CD1c-positive myeloid dendritic cell (primary cell): ENCODE results near the gene RPS6KA5.
A peak's percentile ranks its signal among the peaks of the same experiment; 100 is the strongest.

ENCODE experiments used
- DNase-seq: peaks from one replicate; pipeline ENCODE4 v3.0.0-alpha.2; 2016; ENCODE audit errors: extremely low spot score

The RPS6KA5 gene

DNA sequence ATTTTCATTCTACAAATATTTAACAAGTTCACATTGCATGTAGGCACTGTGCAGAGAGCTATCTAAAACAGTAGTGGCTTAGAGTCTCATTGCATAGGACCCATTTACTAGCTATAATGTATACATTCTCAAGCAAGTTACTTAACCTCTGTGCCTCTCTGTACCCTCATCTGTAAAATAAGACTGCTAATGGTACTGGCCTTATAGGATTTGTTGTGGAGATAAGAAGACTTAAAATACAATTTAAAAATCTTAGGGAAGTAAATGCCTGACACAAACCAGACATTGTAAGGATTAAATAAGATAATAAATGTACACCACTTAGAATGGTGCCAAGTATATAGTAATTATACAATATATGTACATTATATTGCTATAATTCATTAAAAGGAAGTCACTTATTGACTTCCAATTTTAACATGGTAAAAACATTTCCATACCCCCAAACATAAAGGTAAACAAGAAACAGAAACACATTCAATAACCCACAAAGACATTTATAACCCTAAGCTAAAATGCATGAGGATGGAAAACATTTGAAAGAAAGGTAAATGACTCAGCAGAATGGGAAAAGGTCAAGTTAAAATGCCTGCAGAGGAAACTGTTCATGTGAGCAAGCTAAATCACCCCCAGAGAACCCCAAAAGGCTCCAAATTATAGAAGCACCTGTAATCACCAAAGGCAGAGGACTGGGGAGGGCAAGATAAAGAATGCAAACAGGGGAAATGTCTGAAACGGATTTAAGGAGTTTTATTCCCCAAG, 30.8 kb downstream of the RPS6KA5 start:
- DNase-seq, result no peak

DNA sequence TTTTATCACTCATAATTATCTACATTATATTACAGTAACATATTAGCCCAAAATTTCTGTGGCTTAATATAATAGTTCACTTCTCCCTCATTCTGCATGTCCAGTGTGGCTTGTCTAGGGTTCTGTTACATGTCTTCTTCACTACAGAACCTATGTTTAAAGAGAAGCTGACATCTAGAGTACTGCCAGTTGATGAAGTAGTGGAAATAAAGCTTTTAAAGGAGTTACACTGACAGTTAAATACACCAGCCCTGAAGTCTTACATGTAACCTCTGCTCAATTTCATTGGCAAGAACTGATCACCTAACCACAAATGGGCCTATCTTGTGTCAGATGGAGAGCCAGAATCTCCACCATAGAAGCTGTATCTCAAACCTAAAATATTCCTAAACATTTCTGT, 32.9 kb downstream of the RPS6KA5 start:
- no peak for DNase-seq

- peak; percentile 83 for DNase-seq
Observed at GRCh38 chr14:91022622-91023028, 37.8 kb downstream of the RPS6KA5 start.

DNA sequence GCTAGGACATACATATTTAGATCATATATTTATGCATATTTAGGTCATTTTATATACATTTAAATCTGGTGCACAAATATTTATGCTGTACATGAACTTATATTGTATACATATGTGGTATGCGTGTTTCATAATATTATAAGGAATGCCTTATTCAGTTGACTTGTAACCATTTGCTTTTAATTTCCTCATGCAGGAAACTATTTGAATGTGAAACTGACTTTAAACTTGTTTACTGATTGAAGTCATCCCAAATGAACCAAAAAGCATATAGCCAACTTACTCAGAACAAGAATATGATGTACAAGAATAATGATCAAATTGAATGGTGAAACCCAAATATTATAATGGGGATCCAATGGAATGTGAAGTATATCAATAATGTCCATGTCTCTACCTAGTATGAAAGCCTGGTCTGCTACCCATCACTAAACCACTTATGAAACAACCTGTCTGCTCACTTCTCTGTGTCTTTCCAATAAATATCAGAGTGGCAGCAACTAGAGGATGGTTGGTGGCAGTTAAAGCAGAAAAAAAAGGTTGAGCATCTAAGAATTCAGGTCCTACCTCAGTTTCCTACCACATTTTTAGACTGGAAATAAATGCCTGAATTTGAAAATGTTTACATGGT, 38.3 kb downstream of the RPS6KA5 start:
- no peak for DNase-seq

DNA sequence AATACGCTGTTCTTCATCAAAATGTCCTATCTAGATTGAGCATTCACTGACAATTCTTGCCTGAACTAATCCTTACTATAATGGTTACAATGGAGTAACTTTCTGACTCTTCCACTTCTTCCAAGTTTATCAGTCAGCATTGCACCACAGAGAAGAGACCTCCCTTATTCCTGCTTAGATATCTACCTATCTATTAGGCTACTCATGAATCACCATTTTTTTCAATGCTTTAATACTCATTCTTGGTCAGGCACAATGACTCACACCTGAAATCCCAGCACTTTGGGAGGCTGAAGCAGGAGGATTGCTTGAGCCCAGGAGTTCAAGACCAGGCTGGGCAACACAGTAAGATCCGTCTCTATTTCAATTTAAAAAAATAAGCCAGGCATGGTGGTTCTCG, 39.3 kb downstream of the RPS6KA5 start:
- no peak for DNase-seq

GRCh38 chr14:91019673-91020072, 40.8 kb downstream of the RPS6KA5 start:
- no peak for DNase-seq

DNA sequence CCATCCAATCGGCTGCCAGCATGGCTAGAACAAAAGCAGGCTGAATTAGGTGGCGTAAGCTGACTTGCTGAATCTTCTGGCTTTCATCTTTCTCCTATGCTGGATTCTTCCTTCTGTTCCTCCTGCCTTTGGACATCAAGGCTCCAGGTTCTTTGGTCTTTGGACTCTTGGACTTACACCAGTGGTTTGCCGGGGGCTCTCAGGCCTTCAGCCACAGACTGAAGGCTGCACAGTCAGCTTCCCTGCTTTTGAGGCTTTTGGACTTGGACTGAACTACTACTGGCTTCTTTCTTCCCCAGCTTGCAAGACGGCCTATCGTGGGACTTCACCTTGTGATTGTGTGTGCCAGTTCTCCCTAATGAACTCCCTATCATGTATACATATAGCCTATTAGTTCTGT, 42.0 kb downstream of the RPS6KA5 start:
- DNase-seq, result no peak

DNA sequence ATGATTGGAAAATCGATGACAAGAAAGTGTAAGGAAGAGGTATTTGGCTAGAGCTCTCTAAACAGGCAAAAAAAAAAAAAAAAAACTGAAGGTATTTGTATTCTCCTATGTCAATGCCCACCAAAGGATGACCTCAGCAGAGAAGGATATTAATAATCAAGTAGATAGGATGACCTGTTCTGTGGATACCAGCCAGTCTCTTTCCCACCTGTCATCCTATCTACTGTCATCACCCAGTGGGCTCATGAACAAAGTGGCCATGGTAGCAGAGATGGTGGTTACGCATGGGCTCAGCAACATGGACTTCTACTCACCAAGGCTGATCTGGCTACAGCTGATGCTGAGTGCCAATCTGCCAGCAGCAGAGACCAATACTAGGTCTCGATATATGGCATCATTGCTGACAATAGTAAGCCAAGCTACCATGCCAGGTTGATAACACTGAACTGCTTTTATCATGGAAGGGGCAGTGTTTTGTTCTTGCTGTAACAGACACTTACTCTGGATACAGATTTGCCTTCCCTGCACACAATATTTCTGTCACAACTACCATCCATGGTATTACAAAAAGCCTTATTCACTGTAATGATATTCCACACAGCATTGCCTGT, 43.5 kb downstream of the RPS6KA5 start:
- DNase-seq, result no peak

- DNase-seq, result no peak
Observed at GRCh38 chr14:91015435-91015834, 45.0 kb downstream of the RPS6KA5 start.

DNA sequence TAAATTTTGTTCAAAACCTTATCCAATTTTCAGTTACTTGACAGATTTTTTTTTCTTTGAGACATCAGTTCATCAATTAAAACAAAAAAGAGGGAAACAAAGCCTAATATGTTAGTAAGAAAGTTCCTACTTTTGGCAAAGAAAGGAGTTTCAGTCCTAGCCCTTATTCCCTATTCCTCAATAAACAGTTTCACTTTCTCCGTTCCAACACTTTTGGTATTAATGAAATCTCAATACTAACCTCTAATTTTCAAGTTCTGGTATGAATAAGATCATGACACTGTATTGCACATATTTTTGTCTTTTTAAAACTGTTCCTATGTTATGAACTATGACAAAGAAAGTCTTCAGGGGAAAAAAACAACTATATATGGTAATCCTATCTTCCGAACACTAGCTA, 48.4 kb downstream of the RPS6KA5 start:
- peak; percentile 51 for DNase-seq

DNA sequence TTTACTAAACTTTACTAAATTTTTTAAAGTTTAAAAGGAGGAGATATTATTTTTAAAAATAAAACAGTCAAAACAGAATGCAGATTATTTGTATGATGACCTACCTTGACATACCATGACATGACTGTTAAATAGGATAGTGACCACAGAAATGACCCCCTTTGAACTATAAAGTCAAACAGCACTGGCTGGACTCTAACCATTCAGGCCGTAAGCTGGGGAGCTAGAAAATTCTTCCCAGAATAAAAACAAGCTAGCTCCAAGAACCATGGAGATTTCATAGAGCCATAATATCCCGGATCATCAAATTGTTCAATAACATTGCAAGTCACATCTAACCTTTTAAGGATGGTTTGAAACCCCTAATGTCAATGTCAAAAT, 50.3 kb downstream of the RPS6KA5 start:
- no peak for DNase-seq

DNA sequence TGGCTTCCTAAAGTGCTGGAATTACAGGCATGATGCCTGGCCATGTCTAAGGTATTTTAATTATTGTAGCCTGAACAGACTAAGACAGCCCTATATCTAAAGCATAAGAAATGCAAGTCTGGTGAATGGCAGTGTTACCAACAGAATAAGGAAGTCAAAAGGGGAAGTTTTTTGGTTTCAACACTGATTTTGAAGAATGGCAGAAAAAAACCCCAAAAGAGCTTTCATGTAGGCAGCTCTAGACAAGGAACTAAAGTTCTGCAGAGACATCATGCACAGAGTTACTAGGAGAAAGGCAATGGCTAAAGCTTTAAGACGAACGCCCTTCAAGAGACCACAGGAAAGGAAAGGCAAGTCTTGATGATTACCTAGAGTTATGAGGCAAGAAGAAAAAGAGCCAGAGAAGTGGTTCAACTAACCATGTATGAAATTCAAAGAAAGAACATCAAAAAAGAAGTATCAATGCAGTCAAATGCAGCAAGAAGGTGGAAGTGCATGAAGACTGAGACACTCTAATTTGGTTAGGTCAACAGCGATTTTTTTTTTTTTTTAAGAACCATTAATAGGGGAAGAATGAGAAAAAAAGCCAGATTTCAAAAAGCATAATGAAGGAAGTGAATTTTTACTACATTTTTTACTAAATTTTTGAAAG, 50.8 kb downstream of the RPS6KA5 start:
- DNase-seq, result peak; percentile 93

GRCh38 chr14:91008759-91009409, 51.6 kb downstream of the RPS6KA5 start:
- peak; percentile 63 for DNase-seq

- no peak for DNase-seq
Observed at GRCh38 chr14:91005716-91006115, 54.7 kb downstream of the RPS6KA5 start.

GRCh38 chr14:91004987-91005386, 55.5 kb downstream of the RPS6KA5 start:
- DNase-seq, result no peak

- DNase-seq, result no peak
Observed at GRCh38 chr14:90999299-90999698, 61.1 kb downstream of the RPS6KA5 start.

DNA sequence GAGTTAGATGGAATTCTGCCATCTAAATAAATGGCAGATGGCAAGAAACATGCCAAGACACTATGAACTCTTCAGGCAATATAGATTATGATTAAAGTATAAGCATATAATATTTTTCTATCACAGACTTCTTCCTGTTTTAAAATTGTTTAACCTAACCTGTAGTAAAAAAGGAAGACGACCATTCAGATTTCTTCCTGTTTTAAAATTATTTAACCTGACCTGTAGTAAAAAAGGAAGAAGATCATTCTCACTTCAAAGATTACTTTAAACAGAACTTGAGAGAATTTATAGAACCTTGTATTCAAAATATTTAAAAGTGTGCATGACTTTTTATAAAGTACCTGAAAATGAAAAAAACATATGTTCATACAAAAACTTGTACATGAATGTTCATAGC, 63.5 kb downstream of the RPS6KA5 start:
- DNase-seq, result peak; percentile 12

- DNase-seq, result no peak
Observed at GRCh38 chr14:90995785-90996184, 64.7 kb downstream of the RPS6KA5 start.

DNA sequence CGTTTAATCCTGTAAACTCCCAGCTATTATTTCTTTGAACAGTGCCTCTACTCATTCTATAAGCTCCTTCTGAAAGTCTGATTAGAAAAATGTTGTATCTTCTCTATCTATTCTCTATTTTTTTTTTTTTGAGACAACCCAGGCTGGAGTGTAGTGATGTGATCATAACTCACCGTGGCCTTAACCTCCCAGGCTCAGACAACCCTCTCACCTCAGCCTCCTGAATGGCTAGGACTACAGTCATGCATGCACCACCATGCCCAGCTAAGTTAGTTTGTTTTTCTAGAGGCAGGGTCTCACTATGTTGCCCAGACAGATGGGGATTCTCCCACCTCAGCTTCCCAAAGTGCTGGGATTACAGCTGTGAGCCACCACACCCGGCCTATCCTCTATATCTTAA, 66.6 kb downstream of the RPS6KA5 start:
- DNase-seq, result no peak

GRCh38 chr14:90991690-90992443, 68.6 kb downstream of the RPS6KA5 start:
- DNase-seq, result no peak

GRCh38 chr14:90990141-90990540, 70.3 kb downstream of the RPS6KA5 start:
- no peak for DNase-seq
